ENCODE results near the gene RTP5.

GRCh38 chr2:241913703-241914102 lies 44.2 kb downstream of the RTP5 start:
- no peak for TF ChIP-seq POLR2AphosphoS5 (IDR thresholded peaks at IDR 0.05)
- TF ChIP-seq, protein P1, sequence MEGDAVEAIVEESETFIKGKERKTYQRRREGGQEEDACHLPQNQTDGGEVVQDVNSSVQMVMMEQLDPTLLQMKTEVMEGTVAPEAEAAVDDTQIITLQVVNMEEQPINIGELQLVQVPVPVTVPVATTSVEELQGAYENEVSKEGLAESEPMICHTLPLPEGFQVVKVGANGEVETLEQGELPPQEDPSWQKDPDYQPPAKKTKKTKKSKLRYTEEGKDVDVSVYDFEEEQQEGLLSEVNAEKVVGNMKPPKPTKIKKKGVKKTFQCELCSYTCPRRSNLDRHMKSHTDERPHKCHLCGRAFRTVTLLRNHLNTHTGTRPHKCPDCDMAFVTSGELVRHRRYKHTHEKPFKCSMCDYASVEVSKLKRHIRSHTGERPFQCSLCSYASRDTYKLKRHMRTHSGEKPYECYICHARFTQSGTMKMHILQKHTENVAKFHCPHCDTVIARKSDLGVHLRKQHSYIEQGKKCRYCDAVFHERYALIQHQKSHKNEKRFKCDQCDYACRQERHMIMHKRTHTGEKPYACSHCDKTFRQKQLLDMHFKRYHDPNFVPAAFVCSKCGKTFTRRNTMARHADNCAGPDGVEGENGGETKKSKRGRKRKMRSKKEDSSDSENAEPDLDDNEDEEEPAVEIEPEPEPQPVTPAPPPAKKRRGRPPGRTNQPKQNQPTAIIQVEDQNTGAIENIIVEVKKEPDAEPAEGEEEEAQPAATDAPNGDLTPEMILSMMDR (IDR thresholded peaks at IDR 0.05), result no peak

Measured in gastroesophageal sphincter (tissue), 3 donors.